ENCODE data around the gene ZFX. TPM values are rescaled to one million over a fixed set of nuclear protein-coding genes. Genes with fewer than 3 reads are reported as not detected.

Gene ZFX
- total RNA-seq, 2 donors from 2014 or later: 57.7 to 78.1 TPM

GRCh38 chrX:24156177-24156576 lies 6.6 kb downstream of the ZFX start:
- ATAC-seq (no peak), DNase-seq (ENCODE audit: low spot score) (no peak)
- Mint-ChIP-seq H3K27me3 (no peaks in the 10 kb centered on the region), H3K4me3 (peak overlapping the region; percentile 59), H3K36me3 (peaks cover 13% of the 10 kb centered on the region), H3K4me1 (ENCODE audit: low read depth in 2 of 2) (peaks cover 36 to 65% of the 10 kb centered on the region in 2 donors), H3K9me3 (no peaks in the 10 kb centered on the region), H3K27ac (peak overlapping the region; percentile 1 to 54)

- Mint-ChIP-seq H3K4me1 (ENCODE audit: low read depth in 2 of 2) (peaks cover 23 to 48% of the 10 kb centered on the region in 2 donors), H3K9me3 (no peaks in the 10 kb centered on the region), H3K36me3 (no peaks in the 10 kb centered on the region), H3K27me3 (no peaks in the 10 kb centered on the region), H3K27ac (peak overlapping the region in 1 of 2 donors; percentile 48), H3K4me3 (no peak overlapping the region)
- DNase-seq (ENCODE audit: low spot score): no peak
- no peak for ATAC-seq
These were observed 9.4 kb downstream of the ZFX start for GRCh38 chrX:24158881-24159280.

- no peaks in the 10 kb centered on the region for H3K36me3 Mint-ChIP-seq
- ATAC-seq (no peak), DNase-seq (ENCODE audit: low spot score) (no peak)
- no peak overlapping the region for H3K4me3 Mint-ChIP-seq
- no peaks in the 10 kb centered on the region for H3K27me3 Mint-ChIP-seq
- H3K27ac Mint-ChIP-seq: no peak overlapping the region
- peaks cover 42 to 51% of the 10 kb centered on the region in 2 donors for H3K4me1 Mint-ChIP-seq (ENCODE audit: low read depth in 2 of 2)
- no peaks in the 10 kb centered on the region for H3K9me3 Mint-ChIP-seq
These were observed 16.5 kb downstream of the ZFX start for GRCh38 chrX:24166078-24166477.

DNA sequence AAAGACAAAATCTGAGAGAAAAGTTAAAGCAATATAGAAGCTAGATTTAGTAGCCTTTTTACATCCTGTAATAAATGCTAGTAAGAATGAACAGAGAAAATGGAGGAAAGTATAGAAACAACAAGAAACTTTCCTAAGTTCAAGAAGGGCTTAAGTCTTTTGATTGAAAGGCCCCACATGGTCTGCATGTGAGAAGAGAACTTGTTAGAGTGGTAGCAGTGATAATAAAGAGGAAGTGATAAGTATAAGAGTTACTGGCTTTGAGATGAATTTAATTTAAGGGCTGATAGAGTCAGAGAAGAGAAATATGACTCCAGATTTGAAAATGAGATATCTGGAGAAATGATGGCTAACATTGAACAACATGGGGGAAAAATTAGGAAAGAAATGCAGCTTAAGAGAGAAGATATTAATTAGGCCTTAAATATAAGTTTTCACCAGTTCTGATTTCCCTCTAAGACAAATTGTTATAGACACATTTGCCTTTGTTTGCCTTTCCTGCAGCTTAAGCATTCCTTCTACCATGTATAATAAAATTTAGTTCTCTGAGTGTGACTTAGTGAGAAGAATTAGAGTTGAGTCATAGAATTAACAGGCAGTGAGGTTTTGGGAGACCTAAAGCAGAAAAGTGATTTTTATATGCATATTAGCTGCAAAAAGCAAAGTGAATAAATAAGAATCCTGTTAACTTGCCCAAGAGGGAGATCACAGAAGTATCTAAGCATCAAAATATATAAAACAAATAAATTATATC lies 18.4 kb downstream of the ZFX start:
- peak overlapping the region; percentile 0 to 81 for H3K27ac Mint-ChIP-seq
- H3K4me1 Mint-ChIP-seq (ENCODE audit: low read depth in 2 of 2): peaks cover 42 to 54% of the 10 kb centered on the region in 2 donors
- no peaks in the 10 kb centered on the region for H3K27me3 Mint-ChIP-seq
- no peak for DNase-seq (ENCODE audit: low spot score)
- H3K9me3 Mint-ChIP-seq: no peaks in the 10 kb centered on the region
- no peaks in the 10 kb centered on the region for H3K36me3 Mint-ChIP-seq
- no peak for ATAC-seq
- peak overlapping the region; percentile 33 for H3K4me3 Mint-ChIP-seq

- Mint-ChIP-seq H3K4me3 (peak overlapping the region; percentile 70), H3K9me3 (no peaks in the 10 kb centered on the region), H3K27ac (peak overlapping the region; percentile 74 to 81), H3K36me3 (no peaks in the 10 kb centered on the region), H3K27me3 (no peaks in the 10 kb centered on the region), H3K4me1 (ENCODE audit: low read depth in 2 of 2) (peaks cover 45 to 53% of the 10 kb centered on the region in 2 donors)
- DNase-seq (ENCODE audit: low spot score) (no peak), ATAC-seq (peak; percentile 55 to 95)
These were observed 19.3 kb downstream of the ZFX start for GRCh38 chrX:24168807-24169206.

DNA sequence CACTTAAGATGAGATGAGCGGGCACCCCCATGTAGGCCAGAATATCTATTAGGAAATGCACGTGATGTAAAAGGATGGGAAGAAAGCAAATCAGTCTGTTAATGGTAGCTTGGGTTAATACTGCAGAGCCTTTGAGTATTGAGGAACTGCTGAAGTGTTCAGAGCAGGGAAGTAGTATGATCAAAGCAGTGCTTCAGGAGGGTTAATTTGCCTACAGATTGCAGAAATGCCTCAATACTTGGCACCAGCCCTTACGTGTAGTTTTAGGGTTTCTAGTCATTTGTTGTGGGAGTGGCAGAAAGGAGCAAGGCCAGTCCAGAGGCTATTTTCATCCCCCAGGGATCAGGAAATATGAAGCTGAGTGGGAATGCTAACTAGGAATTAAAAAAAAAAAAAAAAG lies 19.7 kb downstream of the ZFX start:
- Mint-ChIP-seq H3K4me3 (peak overlapping the region; percentile 70), H3K27me3 (no peaks in the 10 kb centered on the region), H3K9me3 (no peaks in the 10 kb centered on the region)

DNA sequence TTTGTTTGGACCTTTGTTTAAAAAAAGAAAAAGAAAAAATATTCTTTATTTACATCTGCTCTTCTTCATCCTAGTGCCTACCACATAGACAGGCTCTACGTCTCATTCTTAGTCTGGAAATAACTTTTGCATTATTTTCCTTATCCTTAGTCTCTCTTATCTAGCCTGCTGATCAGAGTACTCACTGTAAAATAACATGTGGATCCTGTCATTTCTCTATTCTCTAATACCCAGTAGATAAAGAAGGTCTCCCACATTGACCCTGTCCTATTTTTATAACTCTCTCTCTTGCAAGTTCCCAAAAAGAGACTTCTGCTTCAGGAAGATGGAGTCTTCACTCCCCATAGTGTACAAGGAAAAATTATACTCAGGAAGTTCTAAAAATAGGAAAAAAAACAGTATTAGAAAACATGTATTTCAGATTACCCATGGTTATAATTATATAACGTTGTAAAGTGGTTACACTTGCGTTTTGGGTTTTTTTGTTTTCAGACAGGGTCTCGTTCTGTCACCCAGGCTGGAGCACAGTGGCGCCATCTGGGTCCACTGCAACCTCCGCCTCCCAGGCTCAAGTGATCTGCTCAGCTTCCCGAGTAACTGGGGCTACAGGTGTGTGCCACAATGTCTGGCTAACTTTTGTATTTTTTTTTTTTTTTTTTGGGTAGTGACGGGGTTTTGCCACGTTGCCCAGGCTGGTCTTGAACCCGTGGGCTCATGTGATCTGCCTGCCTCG lies 23.8 kb downstream of the ZFX start:
- ATAC-seq: no peak
- Mint-ChIP-seq H3K4me3 (no peak overlapping the region), H3K9me3 (no peaks in the 10 kb centered on the region), H3K27ac (peak overlapping the region in 1 of 2 donors; percentile 48), H3K4me1 (ENCODE audit: low read depth in 2 of 2) (peaks cover 34 to 35% of the 10 kb centered on the region in 2 donors), H3K27me3 (no peaks in the 10 kb centered on the region), H3K36me3 (peaks cover 6% of the 10 kb centered on the region)
- no peak for DNase-seq (ENCODE audit: low spot score)

More for the DNA sequence above, 19.7 kb downstream of the ZFX start:
- ATAC-seq: peak in 1 of 2 donors; percentile 20
- Mint-ChIP-seq H3K27ac (peak overlapping the region; percentile 74 to 81), H3K4me1 (ENCODE audit: low read depth in 2 of 2) (peaks cover 44 to 51% of the 10 kb centered on the region in 2 donors), H3K36me3 (no peaks in the 10 kb centered on the region)
- no peak for DNase-seq (ENCODE audit: low spot score)

GRCh38 chrX:24175276-24175675 lies 25.7 kb downstream of the ZFX start:
- Mint-ChIP-seq H3K27ac (peak overlapping the region in 1 of 2 donors; percentile 45), H3K4me1 (ENCODE audit: low read depth in 2 of 2) (peaks cover 19% of the 10 kb centered on the region in 2 donors), H3K4me3 (no peak overlapping the region), H3K9me3 (no peaks in the 10 kb centered on the region), H3K27me3 (no peaks in the 10 kb centered on the region), H3K36me3 (peaks cover 6% of the 10 kb centered on the region)
- ATAC-seq (no peak), DNase-seq (ENCODE audit: low spot score) (no peak)

GRCh38 chrX:24178441-24178840 lies 28.9 kb downstream of the ZFX start:
- DNase-seq (ENCODE audit: low spot score) (no peak), ATAC-seq (no peak)
- H3K27ac Mint-ChIP-seq: no peak overlapping the region
- H3K27me3 Mint-ChIP-seq: no peaks in the 10 kb centered on the region
- H3K9me3 Mint-ChIP-seq: no peaks in the 10 kb centered on the region
- H3K4me1 Mint-ChIP-seq (ENCODE audit: low read depth in 2 of 2): peaks cover 5 to 6% of the 10 kb centered on the region in 2 donors
- peaks cover 6% of the 10 kb centered on the region for H3K36me3 Mint-ChIP-seq
- no peak overlapping the region for H3K4me3 Mint-ChIP-seq

- ATAC-seq (no peak), DNase-seq (ENCODE audit: low spot score) (no peak)
- H3K27ac Mint-ChIP-seq: no peak overlapping the region
- H3K36me3 Mint-ChIP-seq: no peaks in the 10 kb centered on the region
- H3K9me3 Mint-ChIP-seq: no peaks in the 10 kb centered on the region
- H3K4me3 Mint-ChIP-seq: no peak overlapping the region
- peaks cover 17 to 21% of the 10 kb centered on the region in 2 donors for H3K4me1 Mint-ChIP-seq (ENCODE audit: low read depth in 2 of 2)
- no peaks in the 10 kb centered on the region for H3K27me3 Mint-ChIP-seq
These were observed 34.5 kb downstream of the ZFX start for GRCh38 chrX:24184018-24184417.

DNA sequence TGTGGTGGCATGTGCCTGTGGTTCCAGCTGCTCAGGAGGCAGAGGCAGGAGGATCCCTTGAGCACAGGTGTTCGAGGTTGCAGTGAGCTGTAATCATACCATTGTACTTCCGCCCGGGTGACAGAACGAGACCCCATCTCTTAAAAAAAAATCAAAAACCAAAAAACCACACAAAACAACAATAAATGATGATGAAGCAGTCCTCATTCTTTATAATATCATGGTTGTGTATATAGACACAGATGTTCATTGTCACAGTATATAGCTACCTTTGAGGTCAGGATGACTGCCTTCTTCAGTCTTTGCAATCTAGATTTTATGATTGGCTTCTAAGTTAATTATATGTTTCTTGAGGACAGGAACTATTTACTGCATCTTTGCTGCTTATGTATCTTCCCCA lies 37.0 kb downstream of the ZFX start:
- Mint-ChIP-seq H3K27ac (no peak overlapping the region), H3K4me1 (ENCODE audit: low read depth in 2 of 2) (peaks cover 23 to 33% of the 10 kb centered on the region in 2 donors), H3K27me3 (no peaks in the 10 kb centered on the region), H3K4me3 (no peak overlapping the region), H3K36me3 (no peaks in the 10 kb centered on the region), H3K9me3 (no peaks in the 10 kb centered on the region)
- DNase-seq (ENCODE audit: low spot score) (no peak), ATAC-seq (no peak)

- DNase-seq (ENCODE audit: low spot score): no peak
- Mint-ChIP-seq H3K27me3 (no peaks in the 10 kb centered on the region), H3K4me3 (no peak overlapping the region), H3K36me3 (no peaks in the 10 kb centered on the region), H3K27ac (peak overlapping the region in 1 of 2 donors; percentile 47), H3K9me3 (no peaks in the 10 kb centered on the region), H3K4me1 (ENCODE audit: low read depth in 2 of 2) (peaks cover 23 to 35% of the 10 kb centered on the region in 2 donors)
- no peak for ATAC-seq
These were observed 37.5 kb downstream of the ZFX start for GRCh38 chrX:24186986-24187385.

DNA sequence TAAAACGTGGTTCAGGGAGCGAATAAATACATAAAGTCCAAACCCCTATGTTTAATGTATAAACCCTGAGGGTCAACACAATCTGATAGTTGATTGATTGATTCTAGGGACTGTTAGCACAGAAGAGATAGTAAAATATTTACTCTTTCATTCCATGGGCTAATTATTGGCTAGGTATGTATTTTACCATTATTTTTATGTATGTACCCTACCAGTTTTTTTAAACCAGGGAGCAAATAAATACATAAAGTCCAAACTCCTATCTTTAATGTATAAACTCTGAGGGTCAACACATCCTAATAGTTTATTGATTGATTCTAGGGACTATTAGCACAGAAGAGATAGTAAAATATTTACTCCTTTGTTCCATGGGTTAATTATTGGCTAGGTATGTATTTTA lies 40.0 kb downstream of the ZFX start:
- no peak overlapping the region for H3K27ac Mint-ChIP-seq
- peaks cover 33 to 54% of the 10 kb centered on the region in 2 donors for H3K4me1 Mint-ChIP-seq (ENCODE audit: low read depth in 2 of 2)
- no peaks in the 10 kb centered on the region for H3K27me3 Mint-ChIP-seq
- ATAC-seq (no peak), DNase-seq (ENCODE audit: low spot score) (no peak)
- H3K36me3 Mint-ChIP-seq: no peaks in the 10 kb centered on the region
- no peak overlapping the region for H3K4me3 Mint-ChIP-seq
- H3K9me3 Mint-ChIP-seq: no peaks in the 10 kb centered on the region

GRCh38 chrX:24190500-24191156 lies 41.1 kb downstream of the ZFX start:
- Mint-ChIP-seq H3K27ac (no peak overlapping the region), H3K36me3 (no peaks in the 10 kb centered on the region), H3K9me3 (no peaks in the 10 kb centered on the region), H3K4me3 (no peak overlapping the region), H3K27me3 (no peaks in the 10 kb centered on the region), H3K4me1 (ENCODE audit: low read depth in 2 of 2) (peaks cover 34 to 56% of the 10 kb centered on the region in 2 donors)
- ATAC-seq (no peak), DNase-seq (ENCODE audit: low spot score) (no peak)
